Measurements from ENCODE around the gene DDX25. TPM values are rescaled to one million over a fixed set of nuclear protein-coding genes. Genes with fewer than 3 reads are reported as not detected.
A peak's percentile ranks its signal among the peaks of the same experiment; 100 is the strongest.

Gene DDX25
- total and polyA plus RNA-seq, 2 of the 4 experiments (the other 2 are of a cell fraction): under 0.01 TPM; not detected in 1

GRCh38 chr11:125871391-125872137 lies 32.7 kb upstream of the DDX25 start:
- H3K4me2 ChIP-seq (ENCODE audit: low read depth, low read length): no peak overlapping the region
- H2BK20ac ChIP-seq (ENCODE audit: low read depth, low read length): no peak overlapping the region
- H4K91ac ChIP-seq (ENCODE audit: insufficient read depth, low read depth, low read length): no peak overlapping the region
- H2BK15ac ChIP-seq (ENCODE audit: low read depth, low read length): no peak overlapping the region
- TF ChIP-seq CTCF (conservative IDR thresholded peaks at IDR 0.05; ENCODE audit: low read depth, low read length): peak; percentile 60
- peak; percentile 40 for TF ChIP-seq SMC3 (IDR thresholded peaks at IDR 0.05; ENCODE audit: low read depth, low read length)
- peak; percentile 57 for TF ChIP-seq RAD21 (IDR thresholded peaks at IDR 0.05; ENCODE audit: low read length)
- TF ChIP-seq FOS (IDR thresholded peaks at IDR 0.05; ENCODE audit: low read depth, low read length): no peak
- no peak overlapping the region for H3K23ac ChIP-seq (ENCODE audit: low read depth, low read length)
- H3K56ac ChIP-seq (ENCODE audit: extremely low read depth, insufficient read depth, low read length): no peak overlapping the region
- no peaks in the 10 kb centered on the region for H3K36me3 ChIP-seq (ENCODE audit: control insufficient read depth, insufficient read depth, low read length)
- BruUV-seq (replicated peaks): no TSS peak
- peak; percentile 62 for ATAC-seq (ENCODE audit: low read depth)
- no peak overlapping the region for H4K8ac ChIP-seq (ENCODE audit: low read depth in 2 of 2, low read length in 2 of 2)
- H2BK5ac ChIP-seq (ENCODE audit: low read depth, low read length, poor library complexity, severe bottlenecking): no peak overlapping the region
- no peak overlapping the region for H3K9ac ChIP-seq (ENCODE audit: low read depth, low read length)
- intact Hi-C loops (cut with micrococcal nuclease) (loop anchor here (1.0 to 10.0 kb wide), 4 partner anchors 147 to 609 kb away; partner anchors contain the start of genes EI24 and FEZ1), dilution Hi-C loops (cut with HindIII; ENCODE audit: low sequenced_read_pairs, unreplicated experiment) (no loop called here), in situ Hi-C loops (cut with MboI; ENCODE audit: low sequenced_read_pairs) (loop anchor here (10.0 kb wide), 2 partner anchors 247 to 437 kb away; partner anchors contain the start of gene CHEK1)
- WGBS, 2 experiments (ENCODE audit: extremely low coverage in 2 of 2, insufficient read length in 1 of 2): 74% methylated on average over 4 of the region's 10 CpGs; no CpG with 5 or more reads in 1 of the 2 experiments
- DNase-seq: peak; percentile 31
- no peak overlapping the region for H2AFZ ChIP-seq (replicated peaks; ENCODE audit: low read length, poor library complexity)
- H3K4ac ChIP-seq (ENCODE audit: low read depth, low read length): no peak overlapping the region
- no peaks in the 10 kb centered on the region for H3K79me1 ChIP-seq (ENCODE audit: low read depth in 1 of 2, low read length in 2 of 2)
- H3K27me3 ChIP-seq (ENCODE audit: control insufficient read depth, insufficient read depth, low read length): peaks cover 4% of the 10 kb centered on the region; the same call in 1 of the 2 replicates
- ChIA-PET CTCF (interaction anchor here (1.0 kb wide), 1 partner anchor 10 kb away, joined by 5 read pairs; no protein-coding TSS in a partner anchor), POLR2A (ENCODE audit: unreplicated experiment) (no interaction called here)
- H2AK5ac ChIP-seq (ENCODE audit: low read depth, low read length): no peak overlapping the region
- no peaks in the 10 kb centered on the region for H3K4me1 ChIP-seq (ENCODE audit: control insufficient read depth, insufficient read depth, low read length)
- H3K27ac ChIP-seq (ENCODE audit: insufficient read depth, low read length): no peak overlapping the region
- H3K14ac ChIP-seq (replicated peaks; ENCODE audit: low read depth, low read length): no peak overlapping the region
- H2AK9ac ChIP-seq (replicated peaks; ENCODE audit: low read depth, low read length, poor library complexity): no peak overlapping the region
- no peaks in the 10 kb centered on the region for H3K9me1 ChIP-seq (ENCODE audit: insufficient read depth, low read length)
- H4K5ac ChIP-seq (ENCODE audit: low read depth, low read length): no peak overlapping the region
- H2BK120ac ChIP-seq (ENCODE audit: low read depth, low read length): no peak overlapping the region
- H3K4me3 ChIP-seq (ENCODE audit: insufficient read depth, low read depth, low read length): no peak overlapping the region
- H3K18ac ChIP-seq (ENCODE audit: low read depth, low read length): no peak overlapping the region
- H3K9me3 ChIP-seq (ENCODE audit: control insufficient read depth, insufficient read depth, low read length): no peaks in the 10 kb centered on the region
- no peaks in the 10 kb centered on the region for H4K20me1 ChIP-seq (ENCODE audit: insufficient read depth, low read length)

All from IMR-90 (cell line).